HEK293T (cell line): ENCODE data around the gene USF1.

ENCODE experiments used
- CTCF ChIA-PET: fragments of 350-600 bp; formaldehyde crosslinking; extraction: SDS; loops from one replicate; lab custom pipeline; 2021; ENCODE audit warnings: antibody characterized with exemption, inconsistent platforms; lab: Yijun Ruan, JAX
- POLR2A ChIA-PET: fragments of 350-600 bp; formaldehyde crosslinking; extraction: SDS; loops from one replicate; lab custom pipeline; 2020; ENCODE audit warnings: antibody characterized with exemption, inconsistent platforms; lab: Yijun Ruan, JAX
- DNase-seq: peaks from one replicate; pipeline ENCODE4 v3.0.0; 2012; ENCODE audit warnings: mixed read lengths; ENCODE audit errors: extremely low spot score
- ARNT ChIP-seq: fragments of 450-650 bp; IDR thresholded peaks from 2 replicates; pipeline ENCODE4 v1.6.1; 2017; ENCODE audit warnings: mild to moderate bottlenecking
- BHLHE40 ChIP-seq: fragments of 450-650 bp; IDR thresholded peaks from 2 replicates; pipeline ENCODE4 v1.6.1; 2016; ENCODE audit warnings: mild to moderate bottlenecking, moderate library complexity, borderline replicate concordance
- CTBP1 ChIP-seq: fragments of 450-650 bp; IDR thresholded peaks from 2 replicates; pipeline ENCODE4 v1.6.1; 2016; ENCODE audit warnings: borderline replicate concordance
- ELF4 ChIP-seq: fragments of 450-650 bp; IDR thresholded peaks from 2 replicates; pipeline ENCODE4 v1.6.1; 2017; ENCODE audit warnings: antibody characterized with exemption
- FOXA1 ChIP-seq: fragments of 450-650 bp; IDR thresholded peaks from 2 replicates; pipeline ENCODE4 v1.6.1; 2016; ENCODE audit warnings: mild to moderate bottlenecking
- FOXK2 ChIP-seq: fragments of 450-650 bp; IDR thresholded peaks from 2 replicates; pipeline ENCODE4 v1.6.1; 2016; ENCODE audit warnings: mild to moderate bottlenecking
- FOXM1 ChIP-seq: fragments of 450-650 bp; IDR thresholded peaks from 2 replicates; pipeline ENCODE4 v1.6.1; 2017; ENCODE audit warnings: mild to moderate bottlenecking, borderline replicate concordance
- HDGF ChIP-seq: fragments of 450-650 bp; IDR thresholded peaks from 2 replicates; pipeline ENCODE4 v1.6.1; 2017; ENCODE audit warnings: antibody characterized with exemption, borderline replicate concordance
- L3MBTL2 ChIP-seq: fragments of 450-650 bp; conservative IDR thresholded peaks from 2 replicates; pipeline ENCODE4 v1.6.1; 2016; ENCODE audit warnings: mild to moderate bottlenecking
- LEF1 ChIP-seq: fragments of 450-650 bp; IDR thresholded peaks from 2 replicates; pipeline ENCODE4 v1.6.1; 2017; ENCODE audit warnings: mild to moderate bottlenecking, borderline replicate concordance
- NFRKB ChIP-seq: fragments of 450-650 bp; IDR thresholded peaks from 2 replicates; pipeline ENCODE4 v1.6.1; 2016; ENCODE audit warnings: mild to moderate bottlenecking, moderate library complexity
- PKNOX1 ChIP-seq: fragments of 450-650 bp; IDR thresholded peaks from 2 replicates; pipeline ENCODE4 v1.6.1; 2016
- SP1 ChIP-seq: fragments of 450-650 bp; IDR thresholded peaks from 2 replicates; pipeline ENCODE4 v1.6.1; 2017
- SUZ12 ChIP-seq: fragments of 450-650 bp; IDR thresholded peaks from 2 replicates; pipeline ENCODE4 v1.6.1; 2016; ENCODE audit warnings: mild to moderate bottlenecking
- TARDBP ChIP-seq: fragments of 450-650 bp; IDR thresholded peaks from 2 replicates; pipeline ENCODE4 v1.6.1; 2016
- ZNF384 ChIP-seq: fragments of 450-650 bp; IDR thresholded peaks from 2 replicates; pipeline ENCODE4 v1.6.1; 2016

USF1 gene

GRCh38 chr1:161074676-161075368 is 29.0 kb upstream of the USF1 start:
- ChIA-PET CTCF (no interaction called here), POLR2A (no interaction called here)
- no peak for DNase-seq
- TF ChIP-seq L3MBTL2 (no peak), ELF4 (no peak), ARNT (no peak), BHLHE40 (no peak), NFRKB (no peak), CTBP1 (no peak), LEF1 (no peak), HDGF (no peak), TARDBP (no peak), SUZ12 (no peak), FOXK2 (no peak), PKNOX1 (no peak), FOXA1 (no peak), SP1 (no peak)

- DNase-seq, result no peak
- CTCF ChIA-PET, result no interaction called here
- POLR2A ChIA-PET, result interaction anchor here (0.8 kb wide), 1 partner anchor 12 kb away, joined by 3 read pairs; no protein-coding TSS in a partner anchor
- TF ChIP-seq ARNT (no peak), FOXK2 (no peak), HDGF (no peak), SP1 (no peak), BHLHE40 (no peak), SUZ12 (no peak), ZNF384 (no peak), L3MBTL2 (no peak), FOXM1 (no peak), FOXA1 (no peak), TARDBP (no peak), PKNOX1 (no peak), ELF4 (no peak), CTBP1 (no peak), NFRKB (no peak)
Observed at GRCh38 chr1:161073474-161074121, 27.8 kb upstream of the USF1 start.

GRCh38 chr1:161072751-161073449 is 27.1 kb upstream of the USF1 start:
- DNase-seq, result no peak
- ChIA-PET POLR2A (interaction anchor here (0.8 kb wide), 1 partner anchor 12 kb away, joined by 3 read pairs; no protein-coding TSS in a partner anchor), CTCF (no interaction called here)
- TF ChIP-seq BHLHE40 (no peak), NFRKB (no peak), FOXA1 (no peak), LEF1 (no peak), SP1 (no peak), ZNF384 (no peak), CTBP1 (no peak), ARNT (no peak), SUZ12 (no peak), ELF4 (no peak), L3MBTL2 (no peak), HDGF (no peak), FOXM1 (no peak), PKNOX1 (no peak), FOXK2 (no peak), TARDBP (no peak)

GRCh38 chr1:161071886-161072371 is 26.2 kb upstream of the USF1 start:
- DNase-seq, result peak; percentile 71
- no peak for TF ChIP-seq BHLHE40
- TF ChIP-seq FOXM1, result no peak
- no peak for TF ChIP-seq PKNOX1
- TF ChIP-seq FOXA1, result no peak
- TF ChIP-seq SUZ12, result no peak
- TF ChIP-seq TARDBP, result no peak
- no peak for TF ChIP-seq HDGF
- TF ChIP-seq SP1, result no peak
- no peak for TF ChIP-seq ELF4
- no peak for TF ChIP-seq LEF1
- no peak for TF ChIP-seq FOXK2
- no peak for TF ChIP-seq CTBP1
- no peak for TF ChIP-seq ARNT
- no peak for TF ChIP-seq ZNF384
- no peak for TF ChIP-seq NFRKB
- TF ChIP-seq L3MBTL2, result no peak
- CTCF ChIA-PET, result interaction anchor here (0.6 to 1.2 kb wide), 4 partner anchors 54 to 562 kb away, joined by 3 to 4 read pairs (median 3); no protein-coding TSS in a partner anchor
- POLR2A ChIA-PET, result no interaction called here
